Liver (tissue), 9 donors: ENCODE results near the gene TRMT11. TPM values are rescaled to one million over a fixed set of nuclear protein-coding genes. Genes with fewer than 3 reads are reported as not detected.

Experiments
- DNase-seq: peaks from one replicate; pipeline ENCODE4 v3.0.0-alpha.2; 2017; ENCODE audit warnings: low spot score
- H3K27ac ChIP-seq, 2 donors: one replicate each; pipeline ENCODE4 v1.7.0; 2013; ENCODE audit warnings: inconsistent platforms in 2 of 2, low read length in 2 of 2, control low read depth in 1 of 2, low read depth in 1 of 2, mild to moderate bottlenecking in 1 of 2
- H3K27me3 ChIP-seq, 4 donors: one replicate each; pipeline versions ENCODE4 v1.6.1 to v1.7.0; 2013; ENCODE audit warnings: low read length in 3 of 4, inconsistent platforms in 1 of 4, mild to moderate bottlenecking in 1 of 4, moderate library complexity in 1 of 4; ENCODE audit not compliant: control insufficient read depth in 4 of 4, insufficient read depth in 4 of 4
- H3K36me3 ChIP-seq, 4 donors: one replicate each; pipeline versions ENCODE4 v1.6.1 to v1.7.0; 2013; ENCODE audit warnings: low read length in 3 of 4, mild to moderate bottlenecking in 3 of 4, low read depth in 1 of 4, moderate library complexity in 1 of 4; ENCODE audit not compliant: control insufficient read depth in 4 of 4, insufficient read depth in 3 of 4
- H3K4me1 ChIP-seq, 4 donors: one replicate each; pipeline versions ENCODE4 v1.6.1 to v1.7.0; 2013; ENCODE audit warnings: low read length in 3 of 4, mild to moderate bottlenecking in 3 of 4, moderate library complexity in 1 of 4; ENCODE audit not compliant: control insufficient read depth in 4 of 4, insufficient read depth in 4 of 4
- H3K4me3 ChIP-seq, 3 donors: one replicate each; pipeline versions ENCODE4 v1.6.1 to v1.7.0; 2013; ENCODE audit warnings: low read length in 3 of 3, control low read depth in 1 of 3, low read depth in 1 of 3, mild to moderate bottlenecking in 1 of 3
- H3K9ac ChIP-seq, 2 donors: one replicate each; pipeline ENCODE4 v1.7.0; 2013; ENCODE audit warnings: low read length in 2 of 2, mild to moderate bottlenecking in 2 of 2, moderate library complexity in 2 of 2, control low read depth in 1 of 2, low read depth in 1 of 2
- H3K9me3 ChIP-seq, 4 donors: one replicate each; pipeline versions ENCODE4 v1.6.1 to v1.7.0; 2013; ENCODE audit warnings: low read length in 3 of 4; ENCODE audit not compliant: control insufficient read depth in 4 of 4
- EGR1 ChIP-seq, 2 donors: IDR thresholded peaks; 2 replicates each; pipeline ENCODE4 v1.6.1; 2016 to 2018; ENCODE audit warnings: antibody characterized with exemption in 2 of 2, low read depth in 2 of 2
- FOXA1 ChIP-seq: IDR thresholded peaks from 2 replicates; pipeline ENCODE4 v1.6.1; 2016; ENCODE audit warnings: antibody characterized with exemption
- FOXA2 ChIP-seq: IDR thresholded peaks from 2 replicates; pipeline ENCODE4 v1.6.1; 2016; ENCODE audit warnings: antibody characterized with exemption
- GABPA ChIP-seq, 2 donors: IDR thresholded peaks in 1 of 2; conservative IDR thresholded peaks in 1 of 2; 2 replicates each; pipeline ENCODE4 v1.6.1; 2016; ENCODE audit warnings: antibody characterized with exemption in 2 of 2, mild to moderate bottlenecking in 1 of 2, moderate library complexity in 1 of 2
- HNF4A ChIP-seq, 2 donors: conservative IDR thresholded peaks; 2 replicates each; pipeline ENCODE4 v1.6.1; 2016; ENCODE audit warnings: antibody characterized with exemption in 2 of 2, mild to moderate bottlenecking in 2 of 2
- HNF4G ChIP-seq: IDR thresholded peaks from 2 replicates; pipeline ENCODE4 v1.6.1; 2016; ENCODE audit warnings: antibody characterized with exemption
- JUND ChIP-seq, 2 donors: IDR thresholded peaks; 2 replicates each; pipeline ENCODE4 v1.6.1; 2016; ENCODE audit warnings: antibody characterized with exemption in 2 of 2
- NR2F2 ChIP-seq: IDR thresholded peaks from 2 replicates; pipeline ENCODE4 v1.6.1; 2016; ENCODE audit warnings: antibody characterized with exemption
- RAD21 ChIP-seq, 2 donors: IDR thresholded peaks; 2 replicates each; pipeline ENCODE4 v1.6.1; 2016; ENCODE audit warnings: antibody characterized with exemption in 2 of 2, mild to moderate bottlenecking in 2 of 2
- RXRA ChIP-seq, 2 donors: IDR thresholded peaks; 2 replicates each; pipeline ENCODE4 v1.6.1; 2017 to 2018; ENCODE audit warnings: antibody characterized with exemption in 2 of 2, mild to moderate bottlenecking in 1 of 2
- SP1 ChIP-seq: IDR thresholded peaks from 2 replicates; pipeline ENCODE4 v1.6.1; 2018; ENCODE audit warnings: antibody characterized with exemption, mild to moderate bottlenecking
- TAF1 ChIP-seq: conservative IDR thresholded peaks from 2 replicates; pipeline ENCODE4 v1.6.1; 2016; ENCODE audit warnings: antibody characterized with exemption, mild to moderate bottlenecking
- YY1 ChIP-seq: IDR thresholded peaks from 2 replicates; pipeline ENCODE4 v1.6.1; 2016; ENCODE audit warnings: antibody characterized with exemption, mild to moderate bottlenecking
- WGBS: extraction: QIAGEN DNeasy Blood & Tissue Kit; methylation state at CpG from one replicate; pipeline ENCODE4 v1.1.7; 2013; 5-methylcytosine and 5-hydroxymethylcytosine counted together
- polyA plus RNA-seq, 2 donors: library from polyadenylated mRNA; stranded (reverse) in 1 of 2; unstranded in 1 of 2; fragments of 200-250 nt in 1 of 2; fragments of >200 nt in 1 of 2; fragmentation: Nextera tagmentation in 1 of 2; extraction: Ambion mirVana in 1 of 2; gene quantifications; one replicate each; pipeline versions ENCODE4 v1.2.1 to v1.2.3, GENCODE V29; 2013 to 2015
- total RNA-seq, 2 donors: library from RNA; depleted of rRNA; stranded (reverse); fragments of >200 nt; gene quantifications; one replicate each; pipeline ENCODE4 v1.2.3, GENCODE V29; 2014
- TF ChIP-seq, protein P1 (sequence below): IDR thresholded peaks from 2 replicates; pipeline ENCODE4 v1.6.1; 2016; ENCODE audit warnings: antibody characterized with exemption, mild to moderate bottlenecking
- TF ChIP-seq, protein P2 (sequence below): IDR thresholded peaks from 2 replicates; pipeline ENCODE4 v1.6.1; 2016; ENCODE audit warnings: antibody characterized with exemption
- TF ChIP-seq, protein P3 (sequence below): fragments of 150-350 bp; IDR thresholded peaks from 2 replicates; pipeline ENCODE4 v1.5.1; 2017; ENCODE audit warnings: improper control_type of control experiment, low read depth, low read length; ENCODE audit not compliant: missing input control
- TF ChIP-seq, protein P4 (sequence below): IDR thresholded peaks from 2 replicates; pipeline ENCODE4 v1.6.1; 2016; ENCODE audit warnings: antibody characterized with exemption
- TF ChIP-seq, protein P5 (sequence below): IDR thresholded peaks from 2 replicates; pipeline ENCODE4 v1.6.1; 2016; ENCODE audit warnings: antibody characterized with exemption
- donor health status: healthy.
- donor health status: healthy.
- donor health status: healthy.
- donor health status: healthy.
- donor health status: healthy.

The TRMT11 gene
- total and polyA plus RNA-seq, 4 donors, result 9.9 to 82.3 (median 17.2) TPM

DNA sequence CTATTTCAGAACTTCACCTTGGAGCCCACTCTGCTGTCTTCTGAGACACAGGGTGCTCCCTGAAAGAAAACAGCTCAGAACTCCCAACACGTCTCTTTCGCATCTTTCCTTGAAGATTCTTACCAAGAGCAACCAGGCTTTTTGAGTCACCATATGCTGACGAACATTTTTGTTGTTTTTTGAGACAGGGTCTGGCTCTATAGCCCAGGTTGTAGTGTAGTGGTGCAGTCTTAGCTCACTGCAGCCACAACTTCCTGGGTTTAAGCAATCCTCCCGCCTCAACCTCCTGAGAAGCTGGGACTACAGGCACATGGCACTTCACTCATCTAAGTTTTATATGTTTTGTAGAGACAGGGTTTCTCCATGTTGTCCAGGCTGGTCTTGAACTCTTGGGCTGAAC is 68.5 kb downstream of the TRMT11 start:
- no peak overlapping the region for H3K4me3 ChIP-seq
- H3K27me3 ChIP-seq, result no peaks in the 10 kb centered on the region
- no peak overlapping the region for H3K9ac ChIP-seq
- peaks cover 6 to 32% (median 28%) of the 10 kb centered on the region in 4 donors for H3K4me1 ChIP-seq
- no peak for DNase-seq
- WGBS, result 86% methylated on average over 4 of the region's 4 CpGs
- TF ChIP-seq, protein P1, sequence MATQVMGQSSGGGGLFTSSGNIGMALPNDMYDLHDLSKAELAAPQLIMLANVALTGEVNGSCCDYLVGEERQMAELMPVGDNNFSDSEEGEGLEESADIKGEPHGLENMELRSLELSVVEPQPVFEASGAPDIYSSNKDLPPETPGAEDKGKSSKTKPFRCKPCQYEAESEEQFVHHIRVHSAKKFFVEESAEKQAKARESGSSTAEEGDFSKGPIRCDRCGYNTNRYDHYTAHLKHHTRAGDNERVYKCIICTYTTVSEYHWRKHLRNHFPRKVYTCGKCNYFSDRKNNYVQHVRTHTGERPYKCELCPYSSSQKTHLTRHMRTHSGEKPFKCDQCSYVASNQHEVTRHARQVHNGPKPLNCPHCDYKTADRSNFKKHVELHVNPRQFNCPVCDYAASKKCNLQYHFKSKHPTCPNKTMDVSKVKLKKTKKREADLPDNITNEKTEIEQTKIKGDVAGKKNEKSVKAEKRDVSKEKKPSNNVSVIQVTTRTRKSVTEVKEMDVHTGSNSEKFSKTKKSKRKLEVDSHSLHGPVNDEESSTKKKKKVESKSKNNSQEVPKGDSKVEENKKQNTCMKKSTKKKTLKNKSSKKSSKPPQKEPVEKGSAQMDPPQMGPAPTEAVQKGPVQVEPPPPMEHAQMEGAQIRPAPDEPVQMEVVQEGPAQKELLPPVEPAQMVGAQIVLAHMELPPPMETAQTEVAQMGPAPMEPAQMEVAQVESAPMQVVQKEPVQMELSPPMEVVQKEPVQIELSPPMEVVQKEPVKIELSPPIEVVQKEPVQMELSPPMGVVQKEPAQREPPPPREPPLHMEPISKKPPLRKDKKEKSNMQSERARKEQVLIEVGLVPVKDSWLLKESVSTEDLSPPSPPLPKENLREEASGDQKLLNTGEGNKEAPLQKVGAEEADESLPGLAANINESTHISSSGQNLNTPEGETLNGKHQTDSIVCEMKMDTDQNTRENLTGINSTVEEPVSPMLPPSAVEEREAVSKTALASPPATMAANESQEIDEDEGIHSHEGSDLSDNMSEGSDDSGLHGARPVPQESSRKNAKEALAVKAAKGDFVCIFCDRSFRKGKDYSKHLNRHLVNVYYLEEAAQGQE, result no peak
- TF ChIP-seq FOXA2 (no peak), TAF1 (no peak), FOXA1 (no peak), NR2F2 (no peak), HNF4A (conservative IDR thresholded peaks at IDR 0.05) (no peak), JUND (IDR thresholded peaks at IDR 0.05) (no peak), HNF4G (no peak), RAD21 (IDR thresholded peaks at IDR 0.05) (no peak), SP1 (no peak), GABPA (IDR thresholded peaks at IDR 0.05 in 1 of 2, conservative IDR thresholded peaks at IDR 0.05 in 1 of 2) (no peak), YY1 (no peak), EGR1 (IDR thresholded peaks at IDR 0.05; ENCODE audit: low read depth in 2 of 2) (no peak), RXRA (IDR thresholded peaks at IDR 0.05) (no peak)
- TF ChIP-seq, protein P2, sequence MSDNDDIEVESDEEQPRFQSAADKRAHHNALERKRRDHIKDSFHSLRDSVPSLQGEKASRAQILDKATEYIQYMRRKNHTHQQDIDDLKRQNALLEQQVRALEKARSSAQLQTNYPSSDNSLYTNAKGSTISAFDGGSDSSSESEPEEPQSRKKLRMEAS, result no peak
- TF ChIP-seq, protein P3, sequence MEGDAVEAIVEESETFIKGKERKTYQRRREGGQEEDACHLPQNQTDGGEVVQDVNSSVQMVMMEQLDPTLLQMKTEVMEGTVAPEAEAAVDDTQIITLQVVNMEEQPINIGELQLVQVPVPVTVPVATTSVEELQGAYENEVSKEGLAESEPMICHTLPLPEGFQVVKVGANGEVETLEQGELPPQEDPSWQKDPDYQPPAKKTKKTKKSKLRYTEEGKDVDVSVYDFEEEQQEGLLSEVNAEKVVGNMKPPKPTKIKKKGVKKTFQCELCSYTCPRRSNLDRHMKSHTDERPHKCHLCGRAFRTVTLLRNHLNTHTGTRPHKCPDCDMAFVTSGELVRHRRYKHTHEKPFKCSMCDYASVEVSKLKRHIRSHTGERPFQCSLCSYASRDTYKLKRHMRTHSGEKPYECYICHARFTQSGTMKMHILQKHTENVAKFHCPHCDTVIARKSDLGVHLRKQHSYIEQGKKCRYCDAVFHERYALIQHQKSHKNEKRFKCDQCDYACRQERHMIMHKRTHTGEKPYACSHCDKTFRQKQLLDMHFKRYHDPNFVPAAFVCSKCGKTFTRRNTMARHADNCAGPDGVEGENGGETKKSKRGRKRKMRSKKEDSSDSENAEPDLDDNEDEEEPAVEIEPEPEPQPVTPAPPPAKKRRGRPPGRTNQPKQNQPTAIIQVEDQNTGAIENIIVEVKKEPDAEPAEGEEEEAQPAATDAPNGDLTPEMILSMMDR, result no peak
- TF ChIP-seq, protein P4, sequence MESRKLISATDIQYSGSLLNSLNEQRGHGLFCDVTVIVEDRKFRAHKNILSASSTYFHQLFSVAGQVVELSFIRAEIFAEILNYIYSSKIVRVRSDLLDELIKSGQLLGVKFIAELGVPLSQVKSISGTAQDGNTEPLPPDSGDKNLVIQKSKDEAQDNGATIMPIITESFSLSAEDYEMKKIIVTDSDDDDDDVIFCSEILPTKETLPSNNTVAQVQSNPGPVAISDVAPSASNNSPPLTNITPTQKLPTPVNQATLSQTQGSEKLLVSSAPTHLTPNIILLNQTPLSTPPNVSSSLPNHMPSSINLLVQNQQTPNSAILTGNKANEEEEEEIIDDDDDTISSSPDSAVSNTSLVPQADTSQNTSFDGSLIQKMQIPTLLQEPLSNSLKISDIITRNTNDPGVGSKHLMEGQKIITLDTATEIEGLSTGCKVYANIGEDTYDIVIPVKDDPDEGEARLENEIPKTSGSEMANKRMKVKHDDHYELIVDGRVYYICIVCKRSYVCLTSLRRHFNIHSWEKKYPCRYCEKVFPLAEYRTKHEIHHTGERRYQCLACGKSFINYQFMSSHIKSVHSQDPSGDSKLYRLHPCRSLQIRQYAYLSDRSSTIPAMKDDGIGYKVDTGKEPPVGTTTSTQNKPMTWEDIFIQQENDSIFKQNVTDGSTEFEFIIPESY, result no peak
- TF ChIP-seq, protein P5, sequence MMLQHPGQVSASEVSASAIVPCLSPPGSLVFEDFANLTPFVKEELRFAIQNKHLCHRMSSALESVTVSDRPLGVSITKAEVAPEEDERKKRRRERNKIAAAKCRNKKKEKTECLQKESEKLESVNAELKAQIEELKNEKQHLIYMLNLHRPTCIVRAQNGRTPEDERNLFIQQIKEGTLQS, result no peak
- peaks cover 0 to 3% (median under 1%) of the 10 kb centered on the region in 4 donors for H3K36me3 ChIP-seq
- H3K9me3 ChIP-seq, result no peaks in the 10 kb centered on the region
- H3K27ac ChIP-seq, result peak overlapping the region; percentile 17 to 65
